HG03439 (cell line): ENCODE data around the gene ASXL2.
"Not testable (repeated sequence)": the region's sequence is repeated elsewhere in the genome, so short reads cannot be mapped to it uniquely, and the experiment has no call there.

Source experiments
- ATAC-seq: cut with Tn5 transposase; IDR thresholded peaks from one replicate; pipeline ENCODE4 v1.9.1; 2021; ENCODE audit warnings: mild to moderate bottlenecking, moderate library complexity; ENCODE audit not compliant: unreplicated experiment

Gene ASXL2

DNA sequence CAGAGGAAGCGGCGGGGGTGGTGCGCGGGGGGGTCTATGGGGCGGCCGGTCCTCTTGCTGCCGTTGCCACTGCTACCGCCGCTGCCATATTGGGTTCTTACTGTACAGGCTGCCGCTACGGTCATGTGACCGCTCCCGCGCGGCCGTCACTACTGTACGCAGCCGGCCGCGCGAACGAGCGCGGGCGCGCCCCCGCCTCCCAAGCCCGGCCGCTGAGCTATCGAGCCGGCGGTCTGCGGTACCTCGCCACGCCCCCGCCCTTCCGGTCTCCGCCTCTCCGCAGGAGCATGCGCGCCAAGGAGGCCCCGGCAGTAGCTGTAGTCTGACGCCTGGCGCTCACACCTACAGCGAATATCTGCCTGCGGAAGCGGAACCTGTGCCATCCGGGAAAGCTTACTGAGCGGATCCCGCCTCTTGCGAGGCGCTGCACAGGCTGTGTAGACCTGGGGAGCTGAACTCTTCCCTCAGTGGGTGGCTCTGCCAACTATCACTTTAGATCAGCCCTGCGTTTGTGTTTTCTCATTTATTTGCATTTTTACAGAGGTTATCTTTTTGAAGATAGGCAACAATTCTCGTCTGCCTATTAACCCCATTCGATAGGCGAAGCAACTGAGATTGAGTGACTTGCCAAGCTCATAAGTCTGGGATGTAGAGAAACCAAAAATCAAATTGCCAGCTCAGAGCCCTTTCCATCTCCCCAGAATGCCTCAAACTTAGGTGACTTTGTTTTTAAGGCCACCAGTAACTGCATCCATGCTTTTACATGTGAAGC is at the start of gene ASXL2:
ASXL2 (minus strand) TSS at position 127 of the 772 bp plus-strand sequence. CDS start 265 bp downstream, outside the sequence.
- peak; percentile 93 for ATAC-seq

DNA sequence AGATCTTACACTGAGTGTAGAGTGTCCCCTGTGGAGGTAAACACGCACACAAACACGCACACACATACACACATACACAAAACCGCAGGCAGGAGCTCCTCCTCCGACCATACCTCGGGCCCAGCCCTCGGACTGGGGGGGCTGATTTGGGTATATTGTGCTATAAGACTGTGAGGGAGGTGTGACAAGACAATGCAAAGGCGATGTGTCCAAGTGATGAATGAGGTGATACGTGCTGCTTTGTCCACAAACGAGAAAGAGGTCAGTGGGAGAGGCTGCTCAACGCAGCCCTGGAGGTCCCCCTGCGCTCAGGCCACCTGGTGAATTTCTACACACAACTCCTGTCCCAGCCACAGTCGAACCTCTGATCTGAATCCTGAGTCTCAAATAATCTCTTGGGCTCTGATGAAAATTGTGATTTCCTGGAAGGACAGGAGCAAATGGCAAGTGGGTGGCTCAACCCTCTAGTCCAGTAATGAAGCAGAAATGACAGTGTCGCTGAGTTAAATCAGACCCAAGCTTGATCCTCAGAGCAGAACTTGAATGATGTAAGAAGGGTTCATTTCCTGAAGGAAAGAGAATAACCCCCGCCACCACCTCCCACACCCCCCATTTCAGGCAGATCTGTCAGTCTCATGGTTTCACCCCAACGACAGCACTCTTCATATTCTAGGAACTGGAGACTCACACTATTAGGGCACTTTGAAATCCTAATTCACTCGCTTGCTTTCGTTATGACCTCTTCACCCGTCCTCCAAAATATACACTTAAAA is 48.9 kb upstream of the ASXL2 start:
- no peak for ATAC-seq

GRCh38 chr2:25922501-25922900 is 44.2 kb upstream of the ASXL2 start:
- ATAC-seq, result no peak

DNA sequence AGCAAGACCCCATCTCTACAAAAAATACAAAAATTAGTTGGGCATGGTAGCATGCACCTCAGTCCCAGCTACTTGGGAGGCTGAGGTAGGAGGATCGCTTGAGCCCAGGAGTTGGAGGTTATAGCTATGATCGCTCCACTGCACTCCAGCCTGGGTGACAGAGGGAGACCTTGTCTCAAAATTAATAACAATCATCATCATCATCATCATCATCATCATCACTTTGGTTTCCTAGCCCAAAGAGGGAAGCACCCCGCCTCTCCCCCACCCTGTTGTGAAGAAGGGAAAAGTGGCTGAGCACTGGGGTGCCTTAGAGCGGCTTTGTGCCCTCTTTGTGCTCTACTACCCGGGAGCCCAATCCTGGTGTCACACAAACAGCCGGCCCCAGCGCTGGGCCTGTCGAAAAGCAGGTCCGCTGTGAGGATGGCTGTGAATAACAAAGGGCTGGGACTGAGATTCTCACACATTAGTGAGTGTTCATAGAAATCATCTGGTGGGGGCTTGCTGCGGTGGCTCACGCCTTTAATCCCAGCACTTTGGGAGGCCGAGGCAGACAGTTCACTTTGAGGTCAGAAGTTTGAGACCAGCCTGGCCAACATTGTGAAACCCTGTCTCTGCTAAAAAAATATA is 42.6 kb upstream of the ASXL2 start:
- no peak for ATAC-seq

- ATAC-seq, result no peak
These were observed 42.0 kb upstream of the ASXL2 start for GRCh38 chr2:25920336-25920735.

GRCh38 chr2:25917832-25918231 is 39.5 kb upstream of the ASXL2 start:
- no peak for ATAC-seq

- ATAC-seq, result not testable (repeated sequence)
These were observed 39.1 kb upstream of the ASXL2 start for GRCh38 chr2:25917411-25917810.

DNA sequence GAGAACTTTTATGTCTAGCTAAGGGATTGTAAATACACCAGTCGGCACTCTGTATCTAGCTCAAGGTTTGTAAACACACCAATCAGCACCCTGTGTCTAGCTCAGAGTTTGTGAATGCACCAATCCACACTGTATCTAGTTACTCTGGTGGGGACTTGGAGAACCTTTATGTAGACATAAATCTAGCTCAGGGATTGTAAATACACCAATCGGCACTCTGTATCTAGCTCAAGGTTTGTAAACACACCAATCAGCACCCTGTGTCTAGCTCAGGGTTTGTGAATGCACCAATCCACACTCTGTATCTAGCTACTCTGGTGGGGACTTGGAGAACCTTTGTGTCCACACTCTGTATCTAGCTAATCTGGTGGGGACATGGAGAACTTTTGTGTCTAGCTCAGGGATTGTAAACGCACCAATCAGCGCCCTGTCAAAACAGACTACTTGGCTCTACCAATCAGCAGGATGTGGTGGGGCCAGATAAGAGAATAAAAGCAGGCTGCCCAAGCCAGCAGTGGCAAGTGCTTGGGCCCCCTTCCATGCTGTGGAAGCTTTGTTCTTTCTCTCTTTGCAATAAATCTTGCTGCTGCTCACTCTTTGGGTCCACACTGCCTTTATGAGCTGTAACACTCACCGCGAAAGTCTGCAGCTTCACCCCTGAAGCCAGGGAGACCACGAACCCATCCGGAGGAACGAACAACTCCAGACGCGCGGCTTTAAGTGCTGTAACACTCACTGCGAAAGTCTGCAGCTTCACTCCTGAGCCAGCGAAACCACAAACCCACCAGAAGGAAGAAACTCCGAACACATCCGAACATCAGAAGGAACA is 37.9 kb upstream of the ASXL2 start:
- not testable (repeated sequence) for ATAC-seq

- ATAC-seq, result not testable (repeated sequence)
These were observed 37.1 kb upstream of the ASXL2 start for GRCh38 chr2:25915411-25915810.

GRCh38 chr2:25913696-25913973 is 35.3 kb upstream of the ASXL2 start:
- ATAC-seq, result not testable (repeated sequence)

DNA sequence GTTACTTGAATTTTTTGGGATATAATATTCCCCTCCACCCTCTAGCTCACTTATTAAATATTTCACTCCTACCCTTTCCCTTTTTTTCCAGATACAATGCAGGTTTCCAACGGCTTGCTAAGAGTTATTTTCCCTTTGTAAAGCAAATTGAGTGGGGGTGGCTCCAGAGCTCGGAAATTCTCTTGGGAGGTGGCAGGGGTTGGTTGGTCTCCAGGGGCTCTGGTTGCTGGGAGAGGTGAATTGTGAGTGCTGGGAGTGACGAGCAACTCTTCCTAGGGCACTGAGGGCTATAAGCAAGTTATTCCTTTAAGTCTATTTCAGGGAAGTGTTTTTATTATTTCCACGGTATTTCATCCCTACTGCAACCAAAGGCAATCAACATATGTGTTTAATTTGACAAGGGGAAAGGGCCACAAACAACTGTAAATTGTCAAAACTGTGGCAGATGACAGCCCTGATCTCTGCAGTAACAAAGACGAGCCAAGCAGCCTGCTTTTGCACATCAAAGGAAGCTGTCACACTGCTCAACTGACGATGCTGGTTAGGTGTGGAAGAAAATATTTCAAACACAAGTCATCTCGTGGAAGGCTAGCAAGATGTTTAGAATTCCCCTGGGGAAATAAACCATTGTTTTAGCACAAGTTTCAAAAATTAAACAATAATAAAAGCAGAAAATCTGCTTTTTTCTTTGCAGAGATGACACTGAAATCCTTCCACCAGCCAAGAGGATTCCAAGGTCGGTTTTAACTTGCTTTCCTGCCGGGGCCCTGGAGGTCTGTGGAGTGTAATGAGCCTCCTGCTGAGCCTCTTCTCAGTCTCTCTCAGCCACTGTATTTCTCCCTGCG is 34.8 kb upstream of the ASXL2 start:
- ATAC-seq, result no peak

DNA sequence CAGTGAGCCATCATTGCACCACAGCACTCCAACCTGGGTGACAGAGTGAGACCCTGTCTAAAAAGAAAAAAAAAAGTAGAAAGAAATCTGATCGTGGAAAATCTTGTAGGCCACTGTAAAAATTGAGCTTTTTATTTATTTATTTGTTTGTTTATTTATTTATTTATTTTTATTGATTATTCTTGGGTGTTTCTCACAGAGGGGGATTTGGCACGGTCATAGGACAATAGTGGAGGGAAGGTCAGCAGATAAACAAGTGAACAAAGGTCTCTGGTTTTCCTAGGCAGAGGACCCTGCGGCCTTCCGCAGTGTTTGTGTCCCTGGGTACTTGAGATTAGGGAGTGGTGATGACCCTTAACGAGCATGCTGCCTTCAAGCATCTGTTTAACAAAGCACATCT is 31.3 kb upstream of the ASXL2 start:
- not testable (repeated sequence) for ATAC-seq

- ATAC-seq, result no peak
These were observed 26.8 kb upstream of the ASXL2 start for GRCh38 chr2:25905126-25905525.

GRCh38 chr2:25903216-25903776 is 25.0 kb upstream of the ASXL2 start:
- no peak for ATAC-seq

DNA sequence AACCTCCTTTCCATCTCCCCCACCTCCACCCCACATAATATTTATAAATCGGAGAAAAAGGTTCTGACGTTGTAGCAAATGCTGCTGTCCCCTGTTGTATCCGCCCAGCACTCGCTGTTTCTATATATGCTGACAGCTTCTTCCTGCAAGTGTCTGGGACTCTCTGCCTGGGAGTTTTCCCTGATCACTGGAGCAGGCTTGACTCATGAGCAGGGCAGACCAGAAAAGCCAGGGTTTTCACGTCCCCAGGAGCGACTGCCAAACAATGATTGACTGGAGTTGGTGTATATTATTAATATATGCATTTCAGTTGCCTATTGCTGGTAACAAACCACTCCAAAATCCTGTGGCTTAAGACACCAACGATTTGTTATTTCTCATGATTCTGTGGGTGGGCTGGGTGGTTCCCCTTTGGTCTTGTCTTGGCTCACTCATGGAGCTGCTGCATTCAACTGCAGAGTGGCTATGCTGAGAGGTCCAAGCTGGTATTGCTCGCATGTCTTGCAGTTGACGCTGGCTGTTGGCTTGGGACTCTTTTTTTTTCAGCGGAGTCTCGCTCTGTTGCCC is 21.2 kb upstream of the ASXL2 start:
- no peak for ATAC-seq

- no peak for ATAC-seq
These were observed 19.2 kb upstream of the ASXL2 start for GRCh38 chr2:25897506-25897905.

GRCh38 chr2:25896308-25896707 is 18.0 kb upstream of the ASXL2 start:
- not testable (repeated sequence) for ATAC-seq

GRCh38 chr2:25895610-25896009 is 17.3 kb upstream of the ASXL2 start:
- ATAC-seq, result no peak

DNA sequence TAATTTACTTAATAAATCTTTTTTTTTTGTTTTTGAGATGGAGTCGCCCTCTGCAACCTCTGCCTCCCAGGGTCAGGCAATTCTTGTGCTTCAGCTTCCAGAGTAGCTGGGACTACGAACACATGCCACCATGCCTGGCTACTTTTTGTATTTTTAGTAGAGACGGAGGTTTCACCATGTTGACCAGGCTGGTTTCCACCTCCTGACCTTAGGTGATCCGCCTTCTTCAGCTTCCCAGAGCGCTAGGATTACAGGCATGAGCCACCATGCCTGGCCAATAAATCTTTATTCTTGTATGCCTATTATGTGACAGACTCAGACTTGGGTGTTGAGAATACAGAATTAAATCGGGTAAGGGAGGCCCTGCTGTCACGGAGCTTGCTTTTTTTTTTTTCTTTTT is 16.7 kb upstream of the ASXL2 start:
- no peak for ATAC-seq
